ENCODE measurements around the gene GID8. TPM values are rescaled to one million over a fixed set of nuclear protein-coding genes. Genes with fewer than 3 reads are reported as not detected.

Gene GID8
- total RNA-seq, 1 experiment from 2014 or later: 35.6 TPM

- Histone ChIP-seq H3K4me1 (ENCODE audit: control insufficient read depth in 1 of 2, insufficient read depth in 2 of 2, low read length in 2 of 2) (peaks cover 37 to 51% of the 10 kb centered on the region in 2 experiments), H3K27me3 (ENCODE audit: insufficient read depth, low read length) (no peaks in the 10 kb centered on the region), H3K79me2 (ENCODE audit: insufficient read depth, low read length) (peaks cover 100% of the 10 kb centered on the region), H3K9ac (ENCODE audit: low read length) (no peak overlapping the region), H3K9me3 (ENCODE audit: control insufficient read depth in 1 of 2, insufficient read depth in 1 of 2, low read depth in 1 of 2, low read length in 2 of 2) (no peaks in the 10 kb centered on the region), H2AFZ (ENCODE audit: low read depth, low read length, poor library complexity, severe bottlenecking) (no peak overlapping the region), H3K27ac (ENCODE audit: low read depth, low read length) (no peak overlapping the region), H3K9me2 (ENCODE audit: insufficient read depth) (no peaks in the 10 kb centered on the region), H3K4me3 (replicated peaks in 1 of 2; ENCODE audit: low read depth in 1 of 2, low read length in 2 of 2) (no peak overlapping the region), H3K36me3 (ENCODE audit: control insufficient read depth in 1 of 2, insufficient read depth in 2 of 2, low read length in 2 of 2) (peaks cover 3 to 4% of the 10 kb centered on the region in 2 experiments; a peak in 3 of 4 replicates), H3K4me2 (ENCODE audit: low read length) (no peak overlapping the region), H4K20me1 (ENCODE audit: insufficient read depth) (peaks cover 59% of the 10 kb centered on the region; the same call in 1 of the 2 replicates)
- CTCF ChIA-PET: interaction anchor here (1.0 to 1.4 kb wide), 3 partner anchors 11 to 17 kb away, joined by 3 to 8 read pairs (median 3); no protein-coding TSS in a partner anchor
- POLR2A ChIA-PET: interaction anchor here (1.2 kb wide), 1 partner anchor 18 kb away, joined by 3 read pairs; no protein-coding TSS in a partner anchor
- no peak for TF ChIP-seq CTCF (IDR thresholded peaks at IDR 0.05 in 2 of 3, conservative IDR thresholded peaks at IDR 0.05 in 1 of 3; ENCODE audit: borderline replicate concordance in 1 of 3, insufficient read depth in 1 of 3, low read depth in 2 of 3, low read length in 2 of 3)
- no peak for TF ChIP-seq RAD21 (IDR thresholded peaks at IDR 0.05; ENCODE audit: low read depth)
- TF ChIP-seq JUND (IDR thresholded peaks at IDR 0.05): no peak
- intact Hi-C loops (cut with micrococcal nuclease): no loop called here
- BruUV-seq (replicated peaks): no TSS peak
- no peak for ATAC-seq
- DNase-seq (ENCODE audit: low read depth, low spot score): no peak
- RAD21 ChIA-PET (ENCODE audit: low non-redundant PET in 1 of 2, low total read pairs in 2 of 2, uncharacterized antibody in 2 of 2, unreplicated experiment in 2 of 2): no interaction called here
Observed at GRCh38 chr20:62918147-62918546, 19.8 kb upstream of the GID8 start.

GRCh38 chr20:62918831-62919230 is 19.1 kb upstream of the GID8 start:
- H3K27me3 ChIP-seq (ENCODE audit: insufficient read depth, low read length): no peaks in the 10 kb centered on the region
- RAD21 ChIA-PET (ENCODE audit: low non-redundant PET in 1 of 2, low total read pairs in 2 of 2, uncharacterized antibody in 2 of 2, unreplicated experiment in 2 of 2): no interaction called here
- no TSS peak for BruUV-seq (replicated peaks)
- CTCF ChIA-PET: interaction anchor here (1.3 kb wide), 1 partner anchor 12 kb away, joined by 3 read pairs; no protein-coding TSS in a partner anchor
- H3K4me2 ChIP-seq (ENCODE audit: low read length): no peak overlapping the region
- intact Hi-C loops (cut with micrococcal nuclease): no loop called here
- no peak for ATAC-seq
- no peak overlapping the region for H2AFZ ChIP-seq (ENCODE audit: low read depth, low read length, poor library complexity, severe bottlenecking)
- H3K4me3 ChIP-seq (replicated peaks in 1 of 2; ENCODE audit: low read depth in 1 of 2, low read length in 2 of 2): no peak overlapping the region
- H3K9me3 ChIP-seq (ENCODE audit: control insufficient read depth in 1 of 2, insufficient read depth in 1 of 2, low read depth in 1 of 2, low read length in 2 of 2): no peaks in the 10 kb centered on the region
- TF ChIP-seq CTCF (IDR thresholded peaks at IDR 0.05 in 2 of 3, conservative IDR thresholded peaks at IDR 0.05 in 1 of 3; ENCODE audit: borderline replicate concordance in 1 of 3, insufficient read depth in 1 of 3, low read depth in 2 of 3, low read length in 2 of 3): no peak
- TF ChIP-seq POLR2A (IDR thresholded peaks at IDR 0.05; ENCODE audit: borderline replicate concordance, extremely low read depth, insufficient read depth, insufficient read length): no peak
- no peak for TF ChIP-seq CBX3 (IDR thresholded peaks at IDR 0.05; ENCODE audit: low read depth)
- TF ChIP-seq SP1 (IDR thresholded peaks at IDR 0.05; ENCODE audit: low read depth): no peak
- TF ChIP-seq REST (IDR thresholded peaks at IDR 0.05; ENCODE audit: low read depth): no peak
- TF ChIP-seq YY1 (IDR thresholded peaks at IDR 0.05; ENCODE audit: extremely low read depth, insufficient replicate concordance, low read depth, low read length): no peak
- TF ChIP-seq MAX (IDR thresholded peaks at IDR 0.05): no peak
- no peak for TF ChIP-seq RAD21 (IDR thresholded peaks at IDR 0.05; ENCODE audit: low read depth)
- TF ChIP-seq SRF (IDR thresholded peaks at IDR 0.05; ENCODE audit: low read depth): no peak
- POLR2A ChIA-PET: interaction anchor here (1.2 kb wide), 1 partner anchor 18 kb away, joined by 3 read pairs; no protein-coding TSS in a partner anchor
- peaks cover 44 to 57% of the 10 kb centered on the region in 2 experiments for H3K4me1 ChIP-seq (ENCODE audit: control insufficient read depth in 1 of 2, insufficient read depth in 2 of 2, low read length in 2 of 2)
- H3K36me3 ChIP-seq (ENCODE audit: control insufficient read depth in 1 of 2, insufficient read depth in 2 of 2, low read length in 2 of 2): peaks cover 0 to 2% of the 10 kb centered on the region in 2 experiments; a peak in 3 of 4 replicates
- H3K9me2 ChIP-seq (ENCODE audit: insufficient read depth): no peaks in the 10 kb centered on the region
- H3K9ac ChIP-seq (ENCODE audit: low read length): no peak overlapping the region
- H4K20me1 ChIP-seq (ENCODE audit: insufficient read depth): peaks cover 61% of the 10 kb centered on the region
- DNase-seq (ENCODE audit: low read depth, low spot score): no peak
- H3K79me2 ChIP-seq (ENCODE audit: insufficient read depth, low read length): peaks cover 100% of the 10 kb centered on the region
- H3K27ac ChIP-seq (ENCODE audit: low read depth, low read length): no peak overlapping the region
